Panc1 (cell line): Measurements from ENCODE around the gene HYAL1.

ENCODE experiments used
- POLR2AphosphoS5 ChIP-seq: IDR thresholded peaks from 2 replicates; pipeline ENCODE4 v1.6.1; 2012; ENCODE audit warnings: mild to moderate bottlenecking, low read depth, low read length, moderate library complexity
- TF ChIP-seq, protein P1 (sequence below): fragments of 450-650 bp; IDR thresholded peaks from 2 replicates; pipeline ENCODE4 v1.5.1; 2017; ENCODE audit warnings: mild to moderate bottlenecking

DNA sequence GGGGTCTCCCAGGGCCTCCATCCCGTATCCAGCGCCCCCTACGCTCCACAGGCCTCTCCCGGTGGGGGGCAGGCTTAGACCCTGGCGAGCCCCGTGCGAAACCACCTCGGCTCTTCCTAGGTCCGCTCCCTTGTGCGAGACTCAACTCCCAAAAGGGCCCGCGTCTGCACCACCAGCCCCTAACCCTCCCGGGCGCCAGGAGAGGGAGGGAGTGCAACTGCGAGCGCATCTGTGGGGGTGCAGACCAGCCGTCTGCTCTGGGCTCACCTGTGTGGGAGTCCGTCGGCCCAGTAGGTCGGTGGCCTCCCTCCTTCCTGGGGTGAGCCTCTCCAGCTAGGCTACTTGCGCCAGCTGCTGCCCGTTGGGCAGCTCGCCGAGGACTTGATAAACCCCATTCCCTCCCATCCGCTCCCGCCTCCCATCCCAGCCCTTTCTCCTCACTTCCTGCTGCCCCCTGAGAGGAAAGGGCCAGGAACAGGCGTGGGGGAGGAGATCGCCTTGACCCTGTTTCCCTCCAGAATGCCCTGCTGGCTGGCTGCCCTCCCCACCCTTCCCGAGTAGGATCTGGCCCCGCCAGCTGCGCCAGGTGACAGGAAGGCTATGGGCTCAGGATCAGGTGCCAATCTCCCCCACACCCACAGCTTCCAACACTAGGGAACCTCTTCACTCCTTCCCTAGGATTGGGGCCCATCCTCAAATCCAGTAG is 19.2 kb upstream of the HYAL1 start, which contains the start of gene HYAL2:
- no peak for TF ChIP-seq POLR2AphosphoS5
- TF ChIP-seq, protein P1, sequence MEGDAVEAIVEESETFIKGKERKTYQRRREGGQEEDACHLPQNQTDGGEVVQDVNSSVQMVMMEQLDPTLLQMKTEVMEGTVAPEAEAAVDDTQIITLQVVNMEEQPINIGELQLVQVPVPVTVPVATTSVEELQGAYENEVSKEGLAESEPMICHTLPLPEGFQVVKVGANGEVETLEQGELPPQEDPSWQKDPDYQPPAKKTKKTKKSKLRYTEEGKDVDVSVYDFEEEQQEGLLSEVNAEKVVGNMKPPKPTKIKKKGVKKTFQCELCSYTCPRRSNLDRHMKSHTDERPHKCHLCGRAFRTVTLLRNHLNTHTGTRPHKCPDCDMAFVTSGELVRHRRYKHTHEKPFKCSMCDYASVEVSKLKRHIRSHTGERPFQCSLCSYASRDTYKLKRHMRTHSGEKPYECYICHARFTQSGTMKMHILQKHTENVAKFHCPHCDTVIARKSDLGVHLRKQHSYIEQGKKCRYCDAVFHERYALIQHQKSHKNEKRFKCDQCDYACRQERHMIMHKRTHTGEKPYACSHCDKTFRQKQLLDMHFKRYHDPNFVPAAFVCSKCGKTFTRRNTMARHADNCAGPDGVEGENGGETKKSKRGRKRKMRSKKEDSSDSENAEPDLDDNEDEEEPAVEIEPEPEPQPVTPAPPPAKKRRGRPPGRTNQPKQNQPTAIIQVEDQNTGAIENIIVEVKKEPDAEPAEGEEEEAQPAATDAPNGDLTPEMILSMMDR = no peak
